Kidney (tissue), 14 donors: ENCODE measurements around the gene CYP2A7. TPM values are rescaled to one million over a fixed set of nuclear protein-coding genes. Genes with fewer than 3 reads are reported as not detected.
"Not testable (repeated sequence)": the region's sequence is repeated elsewhere in the genome, so short reads cannot be mapped to it uniquely, and the experiment has no call there.

Experiments used
- DNase-seq, 5 donors: peaks; one replicate each; pipeline ENCODE4 v3.0.0-alpha.2; 2013 to 2020
- FAIRE-seq: peaks from 2 replicates; lab custom pipeline; 2012; peaks lifted over from hg19 to GRCh38; lab: Jason Lieb, UNC
- H3K27ac ChIP-seq, 2 donors: one replicate each; pipeline ENCODE4 v1.7.0; 2013; ENCODE audit warnings: low read depth in 2 of 2, low read length in 2 of 2, inconsistent platforms in 1 of 2
- H3K27me3 ChIP-seq: one replicate; pipeline ENCODE4 v1.7.1; 2013; ENCODE audit warnings: low read length, inconsistent platforms; ENCODE audit not compliant: control insufficient read depth, insufficient read depth
- H3K36me3 ChIP-seq, 3 donors: one replicate each; pipeline versions ENCODE4 v1.7.0 to v1.7.1; 2013; ENCODE audit warnings: low read length in 3 of 3, control low read depth in 1 of 3, inconsistent platforms in 1 of 3; ENCODE audit not compliant: insufficient read depth in 3 of 3, control insufficient read depth in 2 of 3
- H3K4me1 ChIP-seq, 3 donors: one replicate each; pipeline versions ENCODE4 v1.7.0 to v1.7.1; 2013; ENCODE audit warnings: low read length in 3 of 3, inconsistent platforms in 1 of 3, low read depth in 1 of 3; ENCODE audit not compliant: control insufficient read depth in 2 of 3, insufficient read depth in 2 of 3
- H3K4me3 ChIP-seq, 3 donors: one replicate each; pipeline versions ENCODE4 v1.7.0 to v1.8.1; 2013; ENCODE audit warnings: low read length in 3 of 3, control low read depth in 1 of 3, inconsistent platforms in 1 of 3
- H3K9ac ChIP-seq, 3 donors: one replicate each; pipeline versions ENCODE4 v1.7.0 to v1.7.1; 2013; ENCODE audit warnings: low read length in 3 of 3, control low read depth in 1 of 3, inconsistent platforms in 1 of 3
- H3K9me3 ChIP-seq, 3 donors: one replicate each; pipeline versions ENCODE4 v1.7.0 to v1.7.1; 2013; ENCODE audit warnings: low read length in 3 of 3, control low read depth in 1 of 3, inconsistent platforms in 1 of 3; ENCODE audit not compliant: control insufficient read depth in 2 of 3, insufficient read depth in 1 of 3
- intact Hi-C: fragments of 100-400 bp; cut with DNase I; formaldehyde crosslinking; loops from one replicate; pipeline ENCODE4 v1.11.1; 2022
- polyA plus RNA-seq: library from polyadenylated mRNA; stranded (reverse); fragments of 350-450 nt; fragmentation: Illumina TruSeq; extraction: RNeasy Lipid Tissue Mini Kit (QIAGEN cat#74804); gene quantifications from one replicate; pipeline ENCODE4 v1.2.3, GENCODE V29; 2014; ENCODE audit warnings: low read depth, low replicate concordance; ENCODE audit not compliant: insufficient read depth
- total RNA-seq: library from RNA; stranded (reverse); fragmentation: NEBNext Ultra II Directional; extraction: Animal tissue kit (Norgen Biotek cat#: 25700); gene quantifications from one replicate; pipeline ENCODE4 v1.2.1, GENCODE V29; 2021
- TF ChIP-seq, protein P1 (sequence below): IDR thresholded peaks from 3 replicates; pipeline ENCODE4 v1.5.1; 2012; ENCODE audit warnings: mild to moderate bottlenecking, moderate library complexity, borderline replicate concordance; ENCODE audit not compliant: insufficient read depth; ENCODE audit errors: extremely low read depth
- donor health status: control.
- donor health status: control.
- donor health status: control.
- donor health status: control.
- donor health status: control.
- donor health status: DM: yes; HTN: yes; CAD: no.
- donor health status: Normal renal cell carcinoma (clear cell type).

The CYP2A7 gene
- total and polyA plus RNA-seq, 2 donors from 2014 or later = not detected

DNA sequence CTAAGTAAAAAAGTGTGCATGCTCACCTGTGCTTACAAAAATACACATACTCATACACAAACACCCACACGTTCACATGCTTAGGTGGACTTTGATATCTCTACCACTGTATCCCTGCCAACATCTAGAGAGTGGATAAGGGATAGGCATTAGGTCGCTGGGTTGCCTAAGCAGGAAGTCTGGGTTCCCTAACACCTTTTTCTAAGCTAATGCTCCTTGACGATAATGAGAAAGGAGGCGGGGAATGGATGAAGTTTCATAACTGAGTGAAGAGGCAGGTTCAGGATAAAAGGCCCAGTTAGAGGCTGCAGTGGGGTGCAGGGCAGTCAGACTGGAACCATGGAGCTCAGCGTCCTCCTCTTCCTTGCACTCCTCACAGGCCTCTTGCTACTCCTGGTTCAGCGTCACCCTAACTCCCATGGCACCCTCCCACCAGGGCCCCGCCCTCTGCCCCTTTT lies 41.9 kb upstream of the CYP2A7 start:
- Histone ChIP-seq H3K27ac (no peak overlapping the region), H3K27me3 (no peaks in the 10 kb centered on the region), H3K4me1 (no peaks in the 10 kb centered on the region), H3K36me3 (no peaks in the 10 kb centered on the region), H3K9ac (no peak overlapping the region), H3K4me3 (no peak overlapping the region), H3K9me3 (peaks cover 0 to 7% (median 2%) of the 10 kb centered on the region in 3 donors)
- intact Hi-C loops = no loop called here
- no peak for FAIRE-seq
- DNase-seq = no peak
- TF ChIP-seq, protein P1, sequence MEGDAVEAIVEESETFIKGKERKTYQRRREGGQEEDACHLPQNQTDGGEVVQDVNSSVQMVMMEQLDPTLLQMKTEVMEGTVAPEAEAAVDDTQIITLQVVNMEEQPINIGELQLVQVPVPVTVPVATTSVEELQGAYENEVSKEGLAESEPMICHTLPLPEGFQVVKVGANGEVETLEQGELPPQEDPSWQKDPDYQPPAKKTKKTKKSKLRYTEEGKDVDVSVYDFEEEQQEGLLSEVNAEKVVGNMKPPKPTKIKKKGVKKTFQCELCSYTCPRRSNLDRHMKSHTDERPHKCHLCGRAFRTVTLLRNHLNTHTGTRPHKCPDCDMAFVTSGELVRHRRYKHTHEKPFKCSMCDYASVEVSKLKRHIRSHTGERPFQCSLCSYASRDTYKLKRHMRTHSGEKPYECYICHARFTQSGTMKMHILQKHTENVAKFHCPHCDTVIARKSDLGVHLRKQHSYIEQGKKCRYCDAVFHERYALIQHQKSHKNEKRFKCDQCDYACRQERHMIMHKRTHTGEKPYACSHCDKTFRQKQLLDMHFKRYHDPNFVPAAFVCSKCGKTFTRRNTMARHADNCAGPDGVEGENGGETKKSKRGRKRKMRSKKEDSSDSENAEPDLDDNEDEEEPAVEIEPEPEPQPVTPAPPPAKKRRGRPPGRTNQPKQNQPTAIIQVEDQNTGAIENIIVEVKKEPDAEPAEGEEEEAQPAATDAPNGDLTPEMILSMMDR = no peak

DNA sequence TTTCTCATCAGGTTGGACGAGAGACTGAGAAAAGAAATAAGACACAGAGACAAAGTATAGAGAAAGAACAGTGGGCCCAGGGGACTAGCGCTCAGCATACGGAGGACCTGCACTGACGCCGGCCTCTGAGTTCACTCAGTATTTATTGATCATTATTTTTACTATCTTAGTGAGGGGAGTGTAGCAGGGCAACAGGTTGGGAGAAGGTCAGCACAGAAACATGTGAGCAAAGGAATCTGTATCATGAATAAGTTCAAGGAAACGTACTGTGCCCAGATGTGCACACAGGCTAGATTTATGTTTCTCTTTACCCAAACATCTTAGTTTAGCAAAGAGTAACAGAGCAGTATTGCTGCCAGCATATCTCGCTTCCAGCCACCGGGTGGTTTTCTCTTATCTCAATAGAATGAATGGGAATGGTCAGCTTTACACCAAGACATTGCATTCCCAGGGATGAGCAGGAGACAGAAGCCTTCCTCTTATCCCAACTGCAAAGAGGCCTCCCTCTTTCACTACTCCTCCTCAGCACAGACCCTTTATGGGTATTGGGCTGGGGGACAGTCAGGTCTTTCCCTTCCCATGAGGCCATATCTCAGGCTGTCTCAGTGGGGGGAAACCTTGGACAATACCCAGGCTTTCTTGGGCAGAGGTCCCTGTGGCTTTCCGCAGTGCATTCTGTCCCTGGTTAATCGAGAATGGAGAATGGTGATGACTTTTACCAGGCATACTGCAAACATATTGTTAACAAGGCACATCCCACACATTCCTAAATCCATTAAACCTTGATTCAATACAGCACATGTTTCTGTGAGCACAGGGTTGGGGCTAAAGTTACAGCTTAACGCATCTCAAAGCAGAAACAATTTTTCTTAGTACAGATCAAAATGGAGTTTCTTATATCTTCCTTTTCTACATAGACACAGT lies 40.5 kb upstream of the CYP2A7 start:
- FAIRE-seq, H3K27ac ChIP-seq, H3K9ac ChIP-seq, intact Hi-C loops, H3K36me3 ChIP-seq, H3K9me3 ChIP-seq, H3K4me3 ChIP-seq, H3K4me1 ChIP-seq, DNase-seq, H3K27me3 ChIP-seq: not testable (repeated sequence)

DNA sequence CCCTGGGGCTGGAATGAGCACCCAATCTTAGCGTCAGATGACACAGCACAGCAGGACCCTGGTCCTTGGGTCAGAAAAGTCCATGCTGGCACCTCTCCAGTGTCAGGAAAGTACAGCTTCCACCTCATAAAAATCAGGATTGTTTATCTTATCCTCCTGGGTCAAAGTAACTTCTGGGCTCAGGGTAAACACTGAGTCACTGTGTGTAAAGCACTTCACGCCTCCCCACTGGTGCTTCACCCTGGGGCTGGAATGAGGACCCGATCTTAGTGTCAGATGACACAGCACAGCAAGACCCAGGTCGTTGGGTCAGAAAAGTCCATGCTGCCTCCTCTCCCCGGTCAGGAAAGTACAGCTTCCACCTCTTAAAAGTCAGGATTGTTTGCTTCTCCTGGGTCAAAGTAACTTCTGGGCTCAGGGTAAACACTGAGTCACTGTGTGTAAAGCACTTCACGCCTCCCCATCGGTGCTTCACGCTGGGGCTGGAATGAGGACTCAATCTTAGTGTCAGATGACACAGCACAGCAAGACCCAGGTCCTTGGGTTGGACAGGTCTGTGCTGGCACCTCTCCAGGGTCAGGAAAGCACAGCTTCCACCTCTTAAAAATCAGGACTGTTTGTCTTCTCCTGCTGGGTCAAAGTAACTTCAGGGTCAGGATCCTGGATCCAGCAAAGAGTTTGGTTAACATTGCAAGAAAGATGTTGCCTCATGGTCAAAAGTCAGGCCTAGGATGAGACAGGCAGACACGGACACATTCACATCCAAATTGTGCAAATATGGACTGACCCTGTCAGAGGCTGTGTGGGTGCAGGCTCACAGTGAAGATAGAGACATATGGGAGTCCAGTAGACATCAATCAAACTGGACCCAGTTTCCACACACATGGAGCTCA lies 39.2 kb upstream of the CYP2A7 start:
- no peaks in the 10 kb centered on the region for H3K4me1 ChIP-seq
- TF ChIP-seq, protein P1 = no peak
- H3K4me3 ChIP-seq = no peak overlapping the region
- H3K36me3 ChIP-seq = no peaks in the 10 kb centered on the region
- DNase-seq = no peak
- peaks cover 0 to 7% (median 2%) of the 10 kb centered on the region in 3 donors for H3K9me3 ChIP-seq
- no peak overlapping the region for H3K27ac ChIP-seq
- no peak for FAIRE-seq
- intact Hi-C loops = no loop called here
- no peak overlapping the region for H3K9ac ChIP-seq
- no peaks in the 10 kb centered on the region for H3K27me3 ChIP-seq
